Fibroblast of the aortic adventitia (primary cell): ENCODE data around the gene VEGFA. TPM values are rescaled to one million over a fixed set of nuclear protein-coding genes. Genes with fewer than 3 reads are reported as not detected.
A peak's percentile ranks its signal among the peaks of the same experiment; 100 is the strongest.

Experiments
- DNase-seq: peaks from one replicate; pipeline ENCODE4 v3.0.0-alpha.2; 2010; ENCODE audit warnings: low read depth
- H3K4me3 ChIP-seq: 2 replicates; pipeline ENCODE4 v1.5.1; 2011; ENCODE audit warnings: low read depth, mild to moderate bottlenecking, control low read depth, low read length, moderate library complexity
- total RNA-seq: library from RNA; depleted of rRNA; stranded (reverse); fragments of >200 nt; gene quantifications from 2 replicates; pipeline ENCODE4 v1.2.3, GENCODE V29; 2012; ENCODE audit warnings: low replicate concordance
- TF ChIP-seq, protein P1 (sequence below): IDR thresholded peaks from 2 replicates; pipeline ENCODE4 v1.5.1; 2011; ENCODE audit warnings: mild to moderate bottlenecking, low read length, control low read depth, inconsistent platforms; ENCODE audit not compliant: insufficient read depth

The VEGFA gene
- total RNA-seq, 1 donor: 98.9 TPM

DNA sequence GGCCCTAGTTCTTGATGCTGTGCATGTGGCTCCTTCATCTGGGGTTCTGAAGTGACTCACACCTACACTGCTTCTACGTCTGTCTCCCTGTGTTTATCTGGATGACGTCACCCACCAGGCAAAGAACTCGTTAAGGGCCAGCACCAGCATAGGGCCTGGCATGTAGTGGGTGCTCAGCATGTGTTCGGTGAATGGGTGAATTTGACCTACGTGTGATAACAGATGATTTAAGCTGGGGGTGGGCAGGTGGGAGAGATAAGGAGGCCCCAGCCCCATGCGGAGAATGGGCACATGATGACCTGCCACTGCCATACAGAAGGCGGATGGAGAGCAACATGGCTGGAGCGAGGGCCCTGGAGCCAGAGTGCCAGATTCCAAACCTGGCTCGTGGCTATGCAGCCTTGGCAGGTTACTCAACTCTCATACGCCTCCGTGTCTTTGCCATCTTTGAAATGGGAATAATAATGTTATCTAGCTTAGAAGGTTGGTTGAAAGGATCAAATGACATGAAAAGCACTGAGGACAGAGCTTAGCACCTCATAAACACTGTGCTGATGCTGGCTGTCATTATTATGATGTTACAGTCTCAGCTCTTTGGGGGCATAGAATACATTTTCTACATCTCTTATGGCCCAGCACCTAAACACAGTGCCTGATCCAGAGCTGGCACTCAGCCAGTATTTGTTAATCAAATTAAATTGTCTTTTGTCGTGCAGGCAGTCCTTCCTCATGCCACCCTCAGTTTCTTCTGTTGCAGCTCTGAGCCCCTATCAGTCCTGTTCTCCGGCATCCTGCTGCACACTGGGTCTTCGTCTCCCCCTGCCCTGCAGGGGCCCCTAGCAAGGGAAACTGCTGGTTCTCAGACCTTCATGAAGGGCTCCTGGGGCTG is 39.6 kb downstream of the VEGFA start:
- no peak overlapping the region for H3K4me3 ChIP-seq
- peak; percentile 80 for DNase-seq
- TF ChIP-seq, protein P1, sequence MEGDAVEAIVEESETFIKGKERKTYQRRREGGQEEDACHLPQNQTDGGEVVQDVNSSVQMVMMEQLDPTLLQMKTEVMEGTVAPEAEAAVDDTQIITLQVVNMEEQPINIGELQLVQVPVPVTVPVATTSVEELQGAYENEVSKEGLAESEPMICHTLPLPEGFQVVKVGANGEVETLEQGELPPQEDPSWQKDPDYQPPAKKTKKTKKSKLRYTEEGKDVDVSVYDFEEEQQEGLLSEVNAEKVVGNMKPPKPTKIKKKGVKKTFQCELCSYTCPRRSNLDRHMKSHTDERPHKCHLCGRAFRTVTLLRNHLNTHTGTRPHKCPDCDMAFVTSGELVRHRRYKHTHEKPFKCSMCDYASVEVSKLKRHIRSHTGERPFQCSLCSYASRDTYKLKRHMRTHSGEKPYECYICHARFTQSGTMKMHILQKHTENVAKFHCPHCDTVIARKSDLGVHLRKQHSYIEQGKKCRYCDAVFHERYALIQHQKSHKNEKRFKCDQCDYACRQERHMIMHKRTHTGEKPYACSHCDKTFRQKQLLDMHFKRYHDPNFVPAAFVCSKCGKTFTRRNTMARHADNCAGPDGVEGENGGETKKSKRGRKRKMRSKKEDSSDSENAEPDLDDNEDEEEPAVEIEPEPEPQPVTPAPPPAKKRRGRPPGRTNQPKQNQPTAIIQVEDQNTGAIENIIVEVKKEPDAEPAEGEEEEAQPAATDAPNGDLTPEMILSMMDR: no peak

DNA sequence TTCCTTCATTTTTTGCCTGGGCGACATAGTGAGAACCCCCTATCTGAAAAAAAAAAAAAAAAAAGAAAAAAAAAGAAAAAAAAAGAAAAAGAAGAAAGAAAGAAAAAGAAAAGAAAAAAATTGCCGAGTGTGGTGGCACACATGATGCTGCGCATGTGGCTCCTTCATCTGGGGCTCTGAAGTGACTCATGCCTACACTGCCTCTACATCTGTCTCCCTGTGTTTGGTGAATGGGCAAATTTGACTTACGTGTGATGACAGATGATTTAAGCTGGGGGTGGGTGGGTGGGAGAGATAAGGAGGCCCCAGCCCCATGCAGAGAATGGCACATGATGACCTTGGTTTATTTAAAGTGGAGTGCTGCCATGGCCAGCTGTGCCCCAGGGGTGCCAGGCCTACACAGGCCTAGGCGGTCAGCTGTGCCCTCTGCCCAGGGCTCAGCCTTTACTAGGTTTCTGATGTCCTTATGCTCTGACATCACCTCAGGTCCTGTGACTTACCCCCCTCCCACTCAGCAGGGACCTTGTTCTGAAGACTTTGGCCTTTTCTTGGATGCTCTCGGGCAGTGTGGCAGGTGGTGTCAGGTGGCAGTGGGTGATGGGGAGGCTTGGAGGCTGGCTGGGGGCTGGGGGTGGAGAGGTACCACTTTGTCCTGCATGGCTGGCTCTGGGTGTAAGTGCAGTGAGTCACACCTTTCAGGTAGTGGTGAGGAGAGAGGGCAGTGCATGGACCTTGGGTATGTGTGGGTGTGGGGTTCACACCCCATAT is 41.1 kb downstream of the VEGFA start:
- no peak overlapping the region for H3K4me3 ChIP-seq
- TF ChIP-seq, protein P1: no peak
- no peak for DNase-seq

GRCh38 chr6:43811733-43812099 is 41.7 kb downstream of the VEGFA start:
- DNase-seq: no peak
- no peak overlapping the region for H3K4me3 ChIP-seq
- TF ChIP-seq, protein P1: no peak

DNA sequence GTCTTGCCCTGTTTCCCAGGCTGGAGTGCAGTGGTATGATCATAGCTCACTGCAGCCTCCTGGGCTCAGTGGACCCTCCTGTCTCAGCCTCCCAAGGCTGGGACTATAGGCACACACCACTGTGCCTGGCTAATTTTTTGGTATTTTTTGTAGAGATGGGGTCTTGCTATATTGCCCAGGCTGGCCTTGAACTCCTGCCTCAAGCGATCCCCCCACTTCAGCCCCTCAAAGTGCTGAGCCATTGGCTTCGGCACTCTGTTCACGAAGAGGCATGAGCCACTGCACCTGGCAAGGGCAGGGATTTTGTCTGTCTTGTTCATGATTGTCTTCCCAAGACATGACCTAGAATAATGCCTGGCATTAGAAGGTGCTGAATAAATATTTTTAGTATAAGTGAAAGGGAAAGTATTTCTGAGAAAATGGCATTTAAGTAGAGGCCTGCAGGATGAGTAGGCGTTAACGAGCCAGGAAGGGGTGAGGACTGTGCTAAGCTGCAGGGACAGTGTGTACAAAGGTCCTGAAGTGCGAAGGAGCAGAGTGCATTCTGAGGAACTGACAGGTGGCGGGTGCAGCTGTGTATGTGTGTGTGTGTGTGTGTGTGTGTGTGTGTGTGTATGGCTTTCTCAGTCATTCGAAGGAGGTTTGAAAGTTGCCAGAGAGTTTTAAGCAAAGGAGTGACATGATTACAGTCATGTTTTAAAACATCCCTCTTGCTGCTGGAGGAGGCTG is 43.0 kb downstream of the VEGFA start:
- TF ChIP-seq, protein P1: no peak
- H3K4me3 ChIP-seq: no peak overlapping the region
- no peak for DNase-seq

GRCh38 chr6:43814111-43814510 is 44.1 kb downstream of the VEGFA start:
- no peak for DNase-seq
- H3K4me3 ChIP-seq: no peak overlapping the region
- TF ChIP-seq, protein P1: no peak

GRCh38 chr6:43814865-43815264 is 44.9 kb downstream of the VEGFA start:
- TF ChIP-seq, protein P1: no peak
- no peak overlapping the region for H3K4me3 ChIP-seq
- DNase-seq: no peak
